Measurements from ENCODE around the gene L3MBTL4.

The L3MBTL4 gene

DNA sequence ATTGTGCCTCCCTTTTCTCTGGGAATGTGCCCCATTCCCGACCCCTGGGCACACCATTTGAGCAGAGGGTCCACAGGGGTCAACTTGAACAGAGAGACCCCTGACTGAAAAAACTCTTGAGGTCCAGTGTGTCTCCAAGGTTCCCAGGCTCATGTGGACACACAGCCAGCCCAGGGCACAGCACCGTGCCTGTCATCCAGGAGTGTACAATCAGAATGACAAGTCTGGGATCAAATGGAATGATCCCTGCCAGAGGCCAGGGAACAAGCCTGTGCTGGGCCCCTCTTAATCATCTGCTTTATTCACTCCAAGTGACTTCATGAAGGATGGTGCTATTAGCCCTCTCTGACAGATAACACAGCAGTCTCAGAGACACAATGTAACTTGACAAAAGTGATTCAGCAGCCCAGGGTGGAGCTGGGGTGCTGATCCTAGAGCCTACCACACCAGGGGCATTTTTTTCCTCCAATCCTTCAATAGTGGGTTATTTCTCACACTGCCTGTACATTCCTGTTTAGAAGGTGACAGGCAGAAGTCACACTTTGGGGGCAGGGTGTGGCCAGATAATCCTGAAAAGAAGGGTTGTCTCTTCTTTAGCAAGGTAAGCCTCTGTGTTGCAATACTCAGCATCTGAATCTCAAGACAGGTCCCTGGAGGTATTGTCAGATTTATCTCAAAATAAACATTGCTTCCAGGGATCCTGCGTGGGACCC, 435.4 kb downstream of the L3MBTL4 start:
- no peak for DNase-seq

DNA sequence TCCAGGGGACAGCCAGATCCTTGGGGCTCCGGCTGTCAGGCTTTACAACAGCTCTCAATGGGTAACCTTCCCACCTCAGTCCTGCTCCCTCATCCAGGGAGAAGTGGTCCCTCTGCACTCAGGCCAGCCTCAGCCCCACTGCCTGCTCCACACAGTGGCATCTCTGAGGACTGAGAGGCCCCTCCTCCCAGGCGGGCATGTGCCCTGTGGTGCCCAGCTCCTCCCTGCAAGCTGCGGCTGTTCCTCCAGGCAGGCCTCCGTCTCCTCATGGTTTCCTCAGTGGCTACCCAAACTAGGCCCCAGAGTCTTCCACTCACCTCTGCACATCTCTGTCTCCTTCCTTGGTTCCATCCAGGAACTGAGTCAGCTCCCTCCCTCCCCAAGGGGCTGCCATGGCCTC, 437.7 kb downstream of the L3MBTL4 start:
- DNase-seq: no peak

DNA sequence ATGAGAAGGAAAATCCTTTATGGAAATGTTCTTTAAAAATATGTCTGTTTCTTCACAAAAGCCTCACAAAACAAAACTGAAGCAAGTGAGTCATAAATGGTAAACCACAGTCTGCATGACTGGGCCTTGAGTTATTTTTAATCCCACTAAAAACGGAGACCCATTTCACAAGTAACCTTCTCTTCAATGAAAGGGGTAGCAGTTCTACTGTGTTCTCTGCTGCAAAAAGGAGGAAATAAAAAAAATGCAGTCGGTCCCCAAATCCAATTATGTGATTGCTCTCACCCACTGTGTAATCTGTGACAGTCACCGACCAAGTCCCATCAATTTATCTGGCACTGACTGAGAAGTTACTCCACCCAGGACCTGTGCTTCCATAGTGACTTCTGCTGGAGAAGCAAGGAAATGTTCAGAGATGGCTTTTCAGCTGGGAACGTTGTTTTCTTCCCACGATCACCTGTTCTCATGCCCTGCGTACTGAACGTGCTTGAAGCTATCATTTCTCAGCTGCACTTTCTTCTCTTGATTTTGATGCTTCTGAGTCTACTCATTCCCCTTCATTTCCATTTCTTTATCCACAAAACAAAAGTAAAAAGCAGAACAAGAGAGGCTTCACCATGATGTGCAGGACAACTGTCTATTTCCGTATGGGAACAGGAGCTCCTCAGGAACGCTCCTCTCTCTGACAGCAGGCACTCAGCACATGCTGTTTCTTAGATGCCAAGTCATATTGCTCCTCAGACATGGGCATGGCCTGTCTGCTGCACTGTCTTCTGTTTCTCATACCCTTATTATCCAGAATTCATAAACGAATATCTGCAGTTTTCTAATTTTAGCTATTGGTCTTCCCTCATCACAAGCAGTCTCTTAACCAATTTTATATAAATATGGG, 439.4 kb downstream of the L3MBTL4 start:
- DNase-seq: no peak

DNA sequence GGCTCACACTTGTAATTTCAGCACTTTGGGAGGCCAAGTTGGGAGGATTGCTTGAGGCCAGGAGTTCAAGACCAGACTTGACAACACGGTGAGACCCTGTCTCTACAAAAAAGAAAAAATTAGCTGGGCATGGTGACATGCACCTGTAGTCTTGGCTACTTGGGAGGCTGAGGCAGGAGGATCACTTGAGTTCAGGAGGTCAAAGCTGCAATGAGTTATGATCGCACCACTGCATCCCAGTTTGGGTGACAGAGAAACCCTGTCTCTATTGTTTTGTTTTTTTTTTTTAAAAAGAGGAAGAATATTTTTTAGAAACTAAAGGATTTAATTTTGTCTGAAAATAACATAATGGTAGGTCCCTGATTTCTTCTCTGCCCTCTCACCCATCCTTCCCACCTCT, 440.0 kb downstream of the L3MBTL4 start:
- DNase-seq: no peak

DNA sequence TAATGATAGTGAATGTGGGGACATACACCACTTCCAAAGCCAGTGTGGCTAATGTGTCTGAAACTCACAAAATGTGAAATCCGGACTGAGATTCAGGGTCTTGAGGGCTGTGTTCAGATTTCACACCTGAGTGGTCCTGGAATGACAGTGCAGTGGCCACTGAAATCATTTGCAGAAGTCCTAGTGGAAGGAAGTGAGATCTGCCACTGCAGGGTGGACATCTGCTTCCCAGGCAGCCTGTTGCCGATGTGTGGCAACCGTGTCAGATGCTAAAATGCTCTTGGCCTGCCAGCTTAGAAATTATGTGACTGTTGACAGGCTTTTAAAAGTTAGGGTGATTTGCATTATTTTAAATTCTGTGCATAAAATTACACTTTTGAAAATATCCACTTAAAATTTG, 441.6 kb downstream of the L3MBTL4 start:
- no peak for DNase-seq

DNA sequence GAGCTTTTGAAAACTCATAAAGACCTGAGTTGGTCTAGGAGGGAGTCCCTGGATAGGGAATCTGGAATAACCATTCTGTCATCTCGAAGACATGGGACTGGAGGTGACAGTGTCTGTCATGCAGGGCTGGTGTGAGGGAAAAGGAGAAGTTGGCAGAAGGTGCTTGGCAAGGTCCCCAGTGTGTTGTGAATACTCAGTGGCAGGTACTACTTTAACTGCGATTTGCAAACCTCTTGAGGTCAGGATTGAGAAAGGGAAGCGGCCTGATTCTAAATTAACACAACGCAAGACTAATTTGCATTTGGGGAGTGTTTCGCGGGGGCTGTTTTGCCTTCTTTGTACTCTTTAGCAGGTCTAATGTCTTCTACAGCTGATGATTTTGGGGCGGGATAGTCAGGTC, 442.4 kb downstream of the L3MBTL4 start:
- no peak for DNase-seq

DNA sequence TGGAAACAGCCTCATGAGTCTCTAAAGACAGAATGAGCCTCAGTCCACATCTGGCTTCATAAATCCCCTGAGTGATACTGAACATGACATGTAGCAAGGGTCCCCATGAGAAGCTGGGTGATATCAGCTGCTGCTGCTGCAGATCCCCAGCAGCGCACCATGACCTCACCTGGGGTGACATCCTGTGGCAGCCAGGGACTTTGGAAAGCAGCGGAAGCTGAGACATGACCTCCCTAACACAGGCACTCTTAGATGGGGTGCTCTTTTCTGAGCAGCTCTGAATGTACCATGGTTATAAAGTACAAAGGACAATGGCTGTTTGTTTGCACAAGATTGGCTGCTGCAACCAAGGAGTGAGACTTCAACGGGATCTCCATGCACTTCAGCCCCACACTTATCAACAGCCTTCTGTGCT, 444.7 kb downstream of the L3MBTL4 start:
- no peak for DNase-seq

DNA sequence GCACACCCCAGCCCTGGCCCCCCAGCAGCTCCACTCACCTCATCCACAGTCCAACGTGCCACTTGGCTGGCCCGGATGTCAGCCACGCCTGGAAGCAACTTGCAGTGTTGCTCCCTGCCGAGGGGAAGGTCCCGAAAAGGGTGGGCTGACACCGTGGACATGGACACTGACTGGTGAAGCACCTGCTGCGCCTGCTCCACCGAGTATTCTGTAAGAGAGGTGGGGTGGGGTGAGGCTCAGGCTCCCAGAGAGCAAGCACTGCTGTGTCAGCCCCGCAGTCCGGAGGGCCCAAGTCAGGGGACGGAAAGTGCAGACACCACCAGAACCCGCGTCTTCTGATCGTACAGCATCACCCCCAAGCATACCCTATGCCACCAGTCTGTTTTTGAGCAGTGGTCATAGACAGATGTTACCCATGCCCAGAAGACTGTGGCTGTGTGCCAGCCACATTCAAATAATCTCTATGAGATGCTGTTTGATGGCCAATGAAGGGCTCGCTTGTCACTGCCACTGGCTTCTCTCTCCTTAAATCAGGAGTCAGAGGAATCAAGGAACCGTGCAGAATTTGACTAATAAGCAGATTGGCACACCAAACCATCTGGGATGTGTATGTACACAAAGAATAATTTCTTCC, 445.2 kb downstream of the L3MBTL4 start:
- no peak for DNase-seq

DNA sequence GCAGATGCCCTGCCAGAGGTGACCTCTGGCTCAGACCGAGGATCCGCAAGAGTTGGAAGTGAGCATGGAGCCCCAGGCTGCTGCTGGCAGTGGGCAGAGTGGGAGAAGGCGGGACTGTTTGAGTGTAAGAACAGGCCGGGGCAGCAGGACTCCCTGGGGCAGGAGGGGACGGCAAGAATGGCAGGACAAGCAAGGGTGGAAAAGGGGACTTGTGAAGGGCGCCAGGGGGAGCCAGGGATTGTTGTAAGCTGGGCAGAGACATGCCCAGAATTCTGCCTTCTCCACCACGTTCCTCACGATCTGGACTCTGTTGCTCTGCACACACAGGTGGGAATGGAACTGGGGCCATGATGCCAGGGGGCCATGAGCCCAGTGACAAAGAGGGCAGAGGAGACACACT, 447.0 kb downstream of the L3MBTL4 start:
- no peak for DNase-seq

DNA sequence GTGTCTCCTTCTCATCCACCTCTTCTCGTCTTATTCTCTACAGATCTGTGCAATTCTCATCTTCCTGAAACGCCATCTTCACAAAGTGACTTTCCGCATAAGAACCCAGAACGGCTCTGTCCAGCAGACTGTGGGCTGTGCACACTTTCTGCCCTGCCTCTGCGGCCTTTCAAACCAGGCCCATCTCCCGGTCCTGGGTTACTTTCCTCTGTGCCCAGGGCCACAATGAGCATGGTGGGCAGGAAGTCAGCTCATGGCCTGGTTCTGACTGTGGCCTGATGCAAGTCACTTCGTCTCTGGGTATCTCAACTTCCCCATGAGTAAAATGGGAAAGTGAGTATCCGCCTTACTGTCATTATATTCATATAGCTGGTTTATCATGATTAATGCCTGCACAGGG, 447.7 kb downstream of the L3MBTL4 start:
- no peak for DNase-seq

DNA sequence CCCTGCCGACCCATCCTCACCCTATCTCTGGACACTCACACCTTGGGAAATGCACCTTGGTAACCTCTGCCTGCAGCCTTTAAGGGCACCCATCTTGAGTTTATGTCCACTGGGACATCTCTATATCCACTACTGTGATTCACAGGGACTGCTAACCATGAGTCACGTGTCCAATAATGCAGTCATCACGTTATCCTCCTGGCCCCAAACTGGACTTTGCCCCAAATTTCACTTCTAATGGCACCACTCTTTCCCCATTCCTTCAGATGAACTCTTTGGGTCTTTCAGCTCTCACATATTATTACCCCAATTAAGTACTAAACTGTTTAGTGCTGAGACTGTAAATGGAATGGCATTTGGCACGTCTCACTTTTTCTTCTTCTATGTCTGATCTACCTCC, 448.2 kb downstream of the L3MBTL4 start:
- DNase-seq: no peak

DNA sequence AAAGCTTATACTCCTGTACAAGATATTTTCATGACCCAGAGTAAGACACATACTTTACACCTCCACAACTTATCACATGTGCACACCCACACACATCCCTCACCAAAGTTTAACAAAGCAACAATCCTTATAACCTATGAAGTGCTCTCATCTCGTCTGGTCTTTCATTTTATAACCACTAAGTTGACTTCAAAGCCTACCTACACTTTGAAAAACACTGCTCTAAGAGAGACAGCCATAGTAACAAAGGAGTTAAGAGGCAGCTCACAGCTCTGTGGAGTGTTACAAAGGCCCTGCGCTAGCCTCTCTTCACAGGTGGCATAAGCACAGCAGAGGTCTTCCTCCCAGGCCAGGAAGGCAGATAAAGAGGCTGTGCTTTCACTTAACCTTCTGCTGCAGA, 449.7 kb downstream of the L3MBTL4 start:
- DNase-seq: no peak

DNA sequence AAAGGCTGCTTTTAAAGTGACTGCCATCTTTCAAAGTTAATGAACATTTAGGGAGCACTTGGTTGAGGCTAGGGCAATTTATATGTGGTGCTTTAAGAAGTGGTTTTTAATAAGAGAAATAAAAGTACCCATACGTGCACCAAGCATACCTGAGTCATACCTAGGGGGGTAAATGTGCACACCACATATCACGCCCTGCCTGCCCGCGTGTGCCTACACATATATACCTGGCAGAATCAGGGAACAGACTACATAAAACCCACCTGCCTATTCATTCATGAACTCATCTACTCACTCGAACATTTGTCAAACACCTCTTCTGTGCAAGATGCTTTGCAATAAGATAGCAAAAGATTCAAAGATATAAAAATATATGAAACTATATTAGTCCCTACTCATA, 450.1 kb downstream of the L3MBTL4 start:
- no peak for DNase-seq

DNA sequence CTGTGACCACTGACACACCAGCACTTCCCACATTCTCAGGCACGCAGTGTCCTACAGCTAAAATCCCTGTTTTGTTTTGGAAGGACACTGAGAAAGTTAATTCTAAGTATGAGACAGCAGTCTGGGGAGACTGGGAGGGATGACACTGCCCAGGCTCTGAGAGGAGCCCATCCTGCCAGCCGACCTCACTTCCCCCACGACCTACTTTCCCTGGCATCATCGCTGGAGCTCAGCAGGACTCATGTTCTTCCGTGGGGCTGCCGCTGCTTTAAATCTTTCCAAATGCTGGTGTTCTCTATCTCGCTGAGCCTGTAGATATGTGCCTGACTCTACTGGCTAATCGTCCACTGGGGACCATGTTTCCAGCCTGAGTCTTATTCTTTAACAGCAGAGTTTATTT, 450.6 kb downstream of the L3MBTL4 start:
- no peak for DNase-seq

DNA sequence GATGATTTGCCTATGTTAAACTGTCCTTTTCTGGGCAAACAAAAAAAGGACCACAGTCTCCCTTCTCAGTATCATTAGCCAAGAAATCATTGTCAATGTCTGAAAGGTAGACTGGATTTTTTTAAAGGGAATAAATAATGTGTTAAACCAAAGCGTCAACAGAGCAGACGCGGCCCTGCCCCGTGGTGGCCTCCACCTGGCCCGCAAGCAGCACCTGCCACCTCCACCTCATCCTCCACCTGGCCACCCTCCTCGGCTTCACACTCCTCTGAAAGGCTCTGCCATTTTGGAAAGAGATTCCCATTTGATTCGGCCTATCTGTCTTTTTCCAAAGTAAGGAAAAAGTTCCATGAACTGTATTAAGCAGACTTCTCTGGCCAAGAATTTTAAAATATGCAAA, 451.4 kb downstream of the L3MBTL4 start:
- DNase-seq: no peak

DNA sequence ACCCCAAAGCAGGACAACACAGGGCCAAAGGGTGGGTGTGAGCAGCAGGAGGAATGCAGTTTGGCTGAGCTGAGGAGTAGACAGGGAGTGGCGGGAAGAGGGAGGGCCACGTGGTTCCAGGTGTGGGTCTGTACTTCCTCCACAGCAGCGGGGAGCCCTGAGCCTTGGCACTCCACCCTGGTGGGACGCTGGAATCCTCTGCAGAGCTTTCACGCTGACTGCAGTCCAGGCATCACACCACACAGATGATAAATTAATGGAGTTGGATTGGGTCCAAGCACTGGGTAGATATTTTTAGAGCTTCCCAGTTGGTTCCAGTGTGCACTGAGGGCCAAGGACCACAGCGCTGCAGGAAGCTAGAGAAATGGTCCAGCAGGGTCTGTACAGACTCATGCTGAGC, 452.3 kb downstream of the L3MBTL4 start:
- no peak for DNase-seq

DNA sequence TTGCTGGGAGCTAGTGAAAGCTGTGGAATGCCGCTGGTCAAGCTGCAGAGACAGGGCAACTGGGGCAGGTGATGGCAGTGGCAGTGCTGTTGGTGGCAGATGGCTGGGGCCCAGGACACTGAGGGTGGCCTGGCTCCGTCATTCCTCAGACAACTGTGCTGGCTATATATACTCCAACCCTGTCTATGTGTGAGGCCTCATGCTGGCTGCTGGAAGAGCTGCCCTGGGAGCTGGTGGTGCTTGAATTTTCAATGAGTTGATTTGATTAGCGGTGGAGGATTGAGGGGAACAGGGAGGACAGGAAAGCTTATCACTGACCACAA, 452.9 kb downstream of the L3MBTL4 start:
- no peak for DNase-seq

DNA sequence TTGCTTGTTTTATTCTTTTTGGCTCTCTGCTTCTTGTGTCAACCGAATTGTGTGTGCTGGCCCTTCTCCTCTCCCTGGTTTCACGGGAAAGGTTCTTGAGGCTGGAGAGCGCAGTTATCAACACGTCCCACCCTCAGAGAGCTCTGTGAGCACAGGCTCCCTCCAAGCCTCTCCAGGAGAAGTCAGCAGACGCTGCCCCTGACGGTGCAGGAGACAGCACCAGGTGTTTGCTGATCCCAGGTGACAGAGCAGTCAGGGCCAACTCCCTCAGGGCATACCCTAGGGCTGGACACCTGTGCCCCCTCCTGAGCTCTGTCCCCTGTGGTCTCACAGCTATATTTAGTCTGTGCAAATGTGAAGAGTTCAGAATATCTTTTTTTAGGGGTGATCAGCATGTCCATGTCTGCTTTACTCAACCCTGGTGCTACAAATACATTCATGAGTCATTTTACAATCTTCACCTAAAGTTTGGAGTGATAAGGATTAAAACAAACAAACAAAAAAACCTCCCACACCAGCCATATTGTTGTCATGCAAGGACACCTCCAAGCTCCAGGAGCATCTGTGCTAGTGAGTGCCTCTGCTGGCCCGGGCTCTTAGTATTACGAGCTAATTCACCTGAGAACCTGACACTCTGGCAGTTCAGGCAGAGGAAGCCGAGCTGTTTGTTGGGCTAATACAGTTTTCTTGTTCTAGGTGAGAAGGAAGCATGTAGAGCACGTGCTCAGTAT, 453.4 kb downstream of the L3MBTL4 start:
- no peak for DNase-seq

DNA sequence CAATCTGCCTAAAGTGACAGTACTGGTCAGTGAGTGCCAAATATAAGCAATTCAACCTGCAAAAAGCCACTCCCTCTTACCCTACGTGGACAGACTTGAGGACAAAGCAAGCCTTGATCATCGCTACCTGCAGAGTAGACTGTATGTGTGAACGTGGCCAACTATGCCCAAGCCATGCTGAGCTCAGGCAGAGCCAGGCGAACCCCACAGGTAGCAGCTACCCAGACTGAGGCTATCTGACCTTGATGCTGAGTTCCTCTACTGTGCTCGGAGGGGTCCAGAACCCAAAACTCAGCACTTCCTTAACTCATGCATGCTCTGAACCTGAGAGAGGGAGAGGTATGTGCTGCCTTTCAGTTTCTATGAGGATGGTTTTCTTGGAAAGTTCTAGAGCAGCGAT, 455.9 kb downstream of the L3MBTL4 start:
- no peak for DNase-seq

DNA sequence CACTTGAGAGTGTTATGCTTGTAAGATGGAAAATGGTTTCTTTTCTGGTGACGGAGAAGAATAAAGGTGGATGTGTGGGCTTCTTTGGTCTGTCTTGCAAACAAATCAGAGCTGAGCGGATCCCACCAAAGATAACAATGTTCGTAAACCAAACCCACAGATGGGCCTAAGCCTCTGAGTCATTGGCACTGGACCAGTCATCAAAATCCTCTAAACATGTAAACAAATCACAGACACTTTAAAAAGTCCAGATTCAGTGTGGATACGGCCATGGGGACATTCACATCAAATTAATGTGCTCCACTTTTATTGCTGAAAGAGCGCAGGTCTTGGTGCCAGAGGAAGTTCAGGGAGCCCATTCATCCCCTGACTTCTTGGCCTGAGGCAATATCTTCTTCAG, 458.9 kb downstream of the L3MBTL4 start:
- DNase-seq: no peak

DNA sequence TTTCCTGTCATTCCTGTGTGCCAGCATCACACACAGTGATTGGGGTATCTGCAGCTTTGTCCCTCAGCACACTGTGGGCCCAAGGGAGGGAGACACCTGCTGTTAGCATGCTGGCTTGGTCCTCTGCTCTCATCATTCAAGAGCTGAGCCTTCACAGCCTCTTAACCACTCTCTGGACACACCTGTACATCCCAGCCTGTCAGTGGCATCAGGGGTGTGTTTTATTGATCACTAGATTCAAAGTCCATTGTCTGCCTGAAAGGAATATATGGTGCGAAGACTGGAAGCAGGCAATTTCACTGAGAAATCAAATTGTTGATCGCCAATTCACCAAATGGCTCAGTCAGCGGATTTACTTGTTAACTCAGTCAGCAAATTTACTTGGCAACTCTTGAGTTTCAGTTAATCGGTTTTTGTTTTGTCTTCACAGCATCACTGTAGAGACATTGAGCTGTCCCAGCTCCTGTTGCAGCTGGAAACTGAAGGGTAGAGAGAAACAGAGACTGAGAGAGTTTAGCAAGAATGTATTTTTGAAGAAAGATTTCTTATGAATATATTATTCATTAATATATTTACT, 463.1 kb downstream of the L3MBTL4 start:
- no peak for DNase-seq

DNA sequence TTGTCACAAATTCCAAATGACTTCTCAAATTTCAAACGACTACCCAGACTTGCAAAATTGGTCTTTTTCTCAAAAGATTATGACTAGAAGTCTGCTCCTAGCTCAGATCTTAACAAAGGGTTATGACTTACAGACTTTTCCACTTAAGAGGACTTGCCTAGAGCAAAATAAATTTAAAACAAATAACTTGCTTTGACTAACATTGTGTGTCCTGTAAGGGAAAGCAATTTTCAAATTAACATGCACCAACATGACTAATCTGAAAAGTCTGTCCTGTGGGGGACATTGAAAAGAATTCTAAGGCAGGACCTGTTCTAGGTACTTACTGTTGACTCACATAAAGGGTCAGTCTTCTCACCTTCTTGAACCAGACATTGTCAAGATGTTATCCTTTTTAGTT, 465.9 kb downstream of the L3MBTL4 start:
- DNase-seq: no peak

DNA sequence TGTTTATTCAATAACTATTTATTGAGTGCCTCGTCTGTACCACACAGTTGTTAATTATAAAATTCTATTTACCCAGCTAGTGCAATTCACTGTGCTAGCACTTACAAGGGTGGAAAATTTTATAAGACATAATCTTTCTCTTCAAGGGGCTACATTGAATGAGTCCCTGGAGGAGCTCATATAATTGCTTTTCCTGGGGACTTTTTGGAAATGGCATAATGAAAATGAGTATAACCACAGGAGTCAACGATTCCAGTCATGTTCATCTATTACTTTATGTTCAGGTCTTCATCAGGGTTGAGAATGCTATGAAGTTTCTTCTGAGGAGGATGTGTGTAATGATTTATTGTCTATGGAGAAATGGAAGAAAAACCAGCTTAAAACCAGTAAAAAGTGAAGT, 466.5 kb downstream of the L3MBTL4 start:
- DNase-seq: no peak

All from stimulated activated CD4-positive, alpha-beta T cell treated with anti-CD3 and anti-CD28 coated beads, Interleukin-2, amount 100 ng/mL, for 24 hours (primary cell).